Trophoblast cell (in vitro differentiated cells and primary cell): ENCODE data around the gene LRRC46.

Experiments used
- DNase-seq, 2 donors: peaks; one replicate each; pipeline ENCODE4 v3.0.0-alpha.2; 2016
- H2AFZ ChIP-seq: 2 replicates; pipeline ENCODE4 v1.6.1; 2013; ENCODE audit warnings: low read length, moderate library complexity, mild to moderate bottlenecking; ENCODE audit not compliant: insufficient read depth, poor library complexity
- H2AK5ac ChIP-seq: 2 replicates; pipeline ENCODE4 v1.6.1; 2013; ENCODE audit warnings: mild to moderate bottlenecking, low read length
- H2BK120ac ChIP-seq: 2 replicates; pipeline ENCODE4 v1.6.1; 2013; ENCODE audit warnings: low read length, mild to moderate bottlenecking, moderate library complexity; ENCODE audit not compliant: insufficient read depth, poor library complexity
- H2BK12ac ChIP-seq: 2 replicates; pipeline ENCODE4 v1.6.1; 2013; ENCODE audit warnings: mild to moderate bottlenecking, low read length, moderate library complexity
- H2BK5ac ChIP-seq: 2 replicates; pipeline ENCODE4 v1.6.1; 2013; ENCODE audit warnings: low read length, low read depth, moderate library complexity, mild to moderate bottlenecking; ENCODE audit not compliant: poor library complexity
- H3K14ac ChIP-seq: 2 replicates; pipeline ENCODE4 v1.6.1; 2013; ENCODE audit warnings: mild to moderate bottlenecking, low read length
- H3K18ac ChIP-seq: 2 replicates; pipeline ENCODE4 v1.6.1; 2013; ENCODE audit warnings: mild to moderate bottlenecking, low read length
- H3K23ac ChIP-seq: 2 replicates; pipeline ENCODE4 v1.6.1; 2013; ENCODE audit warnings: low read length
- H3K27ac ChIP-seq: 2 replicates; pipeline ENCODE4 v1.5.1; 2013; ENCODE audit warnings: low read depth, mild to moderate bottlenecking, inconsistent platforms, low read length, moderate library complexity
- H3K27me3 ChIP-seq: 2 replicates; pipeline ENCODE4 v1.6.1; 2013; ENCODE audit warnings: inconsistent platforms, mild to moderate bottlenecking, low read length, moderate library complexity; ENCODE audit not compliant: insufficient read depth
- H3K36me3 ChIP-seq, 2 experiments: 1 replicate in 1 of 2; 2 replicates in 1 of 2; pipeline ENCODE4 v1.6.1; 2013; ENCODE audit warnings: low read length in 2 of 2, mild to moderate bottlenecking in 2 of 2, moderate library complexity in 1 of 2; ENCODE audit not compliant: insufficient read depth in 2 of 2, control insufficient read depth in 1 of 2
- H3K4ac ChIP-seq: 2 replicates; pipeline ENCODE4 v1.6.1; 2013; ENCODE audit warnings: low read depth, mild to moderate bottlenecking, low read length, moderate library complexity
- H3K4me1 ChIP-seq, 2 experiments: 1 replicate in 1 of 2; 2 replicates in 1 of 2; pipeline ENCODE4 v1.6.1; 2013; ENCODE audit warnings: low read length in 2 of 2, mild to moderate bottlenecking in 2 of 2, moderate library complexity in 1 of 2; ENCODE audit not compliant: insufficient read depth in 2 of 2, control insufficient read depth in 1 of 2
- H3K4me2 ChIP-seq: 2 replicates; pipeline ENCODE4 v1.6.1; 2013; ENCODE audit warnings: inconsistent platforms, mild to moderate bottlenecking, low read length, moderate library complexity
- H3K4me3 ChIP-seq: 2 replicates; pipeline ENCODE4 v1.5.1; 2013; ENCODE audit warnings: mild to moderate bottlenecking, low read depth, low read length, inconsistent platforms
- H3K79me1 ChIP-seq: one replicate; pipeline ENCODE4 v1.6.1; 2013; ENCODE audit warnings: low read length
- H3K79me2 ChIP-seq: 2 replicates; pipeline ENCODE4 v1.6.1; 2013; ENCODE audit warnings: low read length, mild to moderate bottlenecking; ENCODE audit not compliant: control insufficient read depth, insufficient read depth, poor library complexity
- H3K9ac ChIP-seq: 2 replicates; pipeline ENCODE4 v1.6.1; 2013; ENCODE audit warnings: mild to moderate bottlenecking, low read length
- H3K9me3 ChIP-seq: 2 replicates; pipeline ENCODE4 v1.6.1; 2013; ENCODE audit warnings: low read depth, mild to moderate bottlenecking, control low read depth, inconsistent platforms, low read length; ENCODE audit not compliant: insufficient read depth
- H4K12ac ChIP-seq: 2 replicates; pipeline ENCODE4 v1.6.1; 2013; ENCODE audit warnings: low read depth, mild to moderate bottlenecking, low read length, moderate library complexity
- H4K8ac ChIP-seq: 2 replicates; pipeline ENCODE4 v1.6.1; 2013; ENCODE audit warnings: low read depth, mild to moderate bottlenecking, low read length, moderate library complexity
- H4K91ac ChIP-seq: one replicate; pipeline ENCODE4 v1.6.1; 2013; ENCODE audit warnings: low read depth, mild to moderate bottlenecking, low read length, moderate library complexity
- WGBS: extraction: QIAGEN DNeasy Blood & Tissue Kit; methylation state at CpG from one replicate; pipeline ENCODE4 v1.1.7; 2013; ENCODE audit warnings: missing lambda C conversion rate; ENCODE audit not compliant: insufficient read length, insufficient coverage; ENCODE audit errors: extremely low coverage; 5-methylcytosine and 5-hydroxymethylcytosine counted together

LRRC46 gene

GRCh38 chr17:47792457-47792856 lies 39.0 kb upstream of the LRRC46 start:
- H3K27ac ChIP-seq: no peak overlapping the region
- H4K91ac ChIP-seq: no peak overlapping the region
- H3K4me2 ChIP-seq: no peak overlapping the region
- no peak overlapping the region for H3K9ac ChIP-seq
- no peak overlapping the region for H2BK5ac ChIP-seq
- no peaks in the 10 kb centered on the region for H3K79me2 ChIP-seq
- H3K9me3 ChIP-seq: no peaks in the 10 kb centered on the region
- H3K23ac ChIP-seq: no peak overlapping the region
- no peak overlapping the region for H2AFZ ChIP-seq
- H3K79me1 ChIP-seq: no peaks in the 10 kb centered on the region
- H4K8ac ChIP-seq: no peak overlapping the region
- H3K4ac ChIP-seq: no peak overlapping the region
- H2AK5ac ChIP-seq: no peak overlapping the region
- H3K4me3 ChIP-seq: no peak overlapping the region
- H3K27me3 ChIP-seq: peaks cover 17% of the 10 kb centered on the region
- no peak overlapping the region for H2BK120ac ChIP-seq
- no peak overlapping the region for H3K14ac ChIP-seq
- DNase-seq: no peak
- no peaks in the 10 kb centered on the region for H3K36me3 ChIP-seq
- H3K18ac ChIP-seq: no peak overlapping the region
- H2BK12ac ChIP-seq: no peak overlapping the region
- WGBS: no CpG with 5 or more reads among the region's 1 CpG
- peaks cover 2 to 5% of the 10 kb centered on the region in 2 experiments for H3K4me1 ChIP-seq
- no peak overlapping the region for H4K12ac ChIP-seq

DNA sequence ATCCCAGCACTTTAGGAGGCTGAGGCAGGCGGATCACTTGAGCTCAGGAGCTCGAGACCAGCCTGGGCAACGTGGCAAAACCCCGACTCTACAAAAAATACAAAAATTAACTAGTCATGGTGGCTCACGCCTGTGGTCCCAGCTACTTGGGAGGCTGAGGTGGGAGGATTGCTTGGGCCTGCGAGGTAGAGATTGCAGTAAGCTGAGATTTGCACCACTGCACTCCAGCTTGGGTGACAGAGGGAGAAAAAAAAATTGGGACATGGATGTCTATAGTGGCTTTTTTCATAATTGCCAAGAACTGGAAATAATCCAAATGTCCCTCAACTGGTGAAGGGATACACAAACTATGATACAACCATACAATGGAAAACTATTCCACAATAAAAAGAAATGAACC lies 38.5 kb upstream of the LRRC46 start:
- Histone ChIP-seq H2AFZ (no peak overlapping the region), H4K8ac (no peak overlapping the region), H3K4me2 (no peak overlapping the region), H2AK5ac (no peak overlapping the region), H3K79me2 (no peaks in the 10 kb centered on the region), H3K27me3 (peaks cover 17% of the 10 kb centered on the region), H3K14ac (no peak overlapping the region), H3K27ac (no peak overlapping the region), H3K18ac (no peak overlapping the region), H2BK5ac (no peak overlapping the region), H2BK120ac (no peak overlapping the region), H3K4me1 (peaks cover 2 to 5% of the 10 kb centered on the region in 2 experiments), H4K91ac (no peak overlapping the region), H3K9me3 (no peaks in the 10 kb centered on the region), H3K23ac (no peak overlapping the region), H2BK12ac (no peak overlapping the region), H3K4ac (no peak overlapping the region), H3K36me3 (no peaks in the 10 kb centered on the region), H4K12ac (no peak overlapping the region), H3K79me1 (no peaks in the 10 kb centered on the region), H3K4me3 (no peak overlapping the region), H3K9ac (no peak overlapping the region)
- WGBS: no CpG with 5 or more reads among the region's 6 CpGs
- DNase-seq: no peak

DNA sequence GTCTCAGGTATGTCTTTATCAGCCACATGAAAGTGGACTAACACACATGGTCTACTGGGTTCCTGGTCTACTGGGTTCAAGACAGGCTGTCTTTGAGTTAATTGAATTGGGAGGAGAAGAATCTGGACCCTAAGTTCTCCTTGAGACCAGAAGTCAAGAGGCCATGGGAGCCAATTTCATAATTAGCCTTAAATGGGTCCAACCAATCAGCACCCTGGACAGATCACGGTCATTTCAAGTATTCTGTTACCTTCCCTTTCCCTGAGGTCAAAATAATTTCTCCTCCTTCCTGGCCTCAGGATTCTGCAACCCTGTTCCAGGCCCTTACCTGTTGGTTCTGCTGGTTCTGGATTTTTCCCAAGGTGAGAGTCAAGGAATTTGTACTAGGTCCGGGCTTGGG lies 33.7 kb upstream of the LRRC46 start:
- no CpG with 5 or more reads among the region's 2 CpGs for WGBS
- H3K4me3 ChIP-seq: no peak overlapping the region

DNA sequence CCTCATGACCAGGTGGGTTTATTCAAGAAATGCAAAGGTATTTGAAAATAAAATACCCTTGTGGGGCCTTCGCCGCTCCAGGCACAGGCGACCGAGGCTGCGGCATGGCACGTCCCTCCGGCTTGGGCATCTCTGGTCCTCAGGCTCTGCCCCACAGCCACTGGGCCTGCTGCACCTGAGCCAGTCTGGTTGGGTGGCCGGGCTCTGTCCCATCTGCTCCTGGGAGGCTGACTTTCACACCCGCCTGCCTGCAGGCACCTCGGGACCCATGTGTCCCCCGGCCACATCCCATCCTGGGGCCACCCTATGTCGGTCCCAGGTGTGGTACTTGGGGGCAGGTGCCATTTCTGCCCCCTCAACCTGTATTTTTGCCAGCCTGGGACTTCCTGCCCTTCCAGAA lies 30.8 kb upstream of the LRRC46 start:
- Histone ChIP-seq H3K9me3 (no peaks in the 10 kb centered on the region), H4K12ac (no peak overlapping the region), H3K4ac (no peak overlapping the region), H3K4me1 (no peaks in the 10 kb centered on the region), H4K91ac (no peak overlapping the region), H2AFZ (no peak overlapping the region), H2BK120ac (no peak overlapping the region), H2BK12ac (no peak overlapping the region), H3K27me3 (no peaks in the 10 kb centered on the region), H3K4me3 (no peak overlapping the region), H3K18ac (no peak overlapping the region), H3K23ac (no peak overlapping the region), H3K9ac (no peak overlapping the region), H3K27ac (no peak overlapping the region), H3K4me2 (no peak overlapping the region), H3K79me1 (no peaks in the 10 kb centered on the region), H3K14ac (no peak overlapping the region), H3K79me2 (no peaks in the 10 kb centered on the region), H2AK5ac (no peak overlapping the region), H2BK5ac (no peak overlapping the region), H4K8ac (no peak overlapping the region), H3K36me3 (no peaks in the 10 kb centered on the region)
- no peak for DNase-seq
- WGBS: no CpG with 5 or more reads among the region's 12 CpGs

More for the DNA sequence above, 33.7 kb upstream of the LRRC46 start:
- Histone ChIP-seq H2AK5ac (no peak overlapping the region), H2BK5ac (no peak overlapping the region), H3K4me2 (no peak overlapping the region), H3K27me3 (no peaks in the 10 kb centered on the region), H3K4me1 (no peaks in the 10 kb centered on the region), H4K91ac (no peak overlapping the region), H4K8ac (no peak overlapping the region), H2BK12ac (no peak overlapping the region), H3K23ac (no peak overlapping the region), H3K79me2 (no peaks in the 10 kb centered on the region), H3K14ac (no peak overlapping the region), H3K27ac (no peak overlapping the region), H2BK120ac (no peak overlapping the region), H3K9me3 (no peaks in the 10 kb centered on the region), H3K36me3 (no peaks in the 10 kb centered on the region), H3K79me1 (no peaks in the 10 kb centered on the region), H3K4ac (no peak overlapping the region), H4K12ac (no peak overlapping the region), H3K9ac (no peak overlapping the region), H2AFZ (no peak overlapping the region), H3K18ac (no peak overlapping the region)
- DNase-seq: no peak
